ENCODE results near the gene ABCG2.
"Not testable (repeated sequence)": the region's sequence is repeated elsewhere in the genome, so short reads cannot be mapped to it uniquely, and the experiment has no call there.

Gene ABCG2

DNA sequence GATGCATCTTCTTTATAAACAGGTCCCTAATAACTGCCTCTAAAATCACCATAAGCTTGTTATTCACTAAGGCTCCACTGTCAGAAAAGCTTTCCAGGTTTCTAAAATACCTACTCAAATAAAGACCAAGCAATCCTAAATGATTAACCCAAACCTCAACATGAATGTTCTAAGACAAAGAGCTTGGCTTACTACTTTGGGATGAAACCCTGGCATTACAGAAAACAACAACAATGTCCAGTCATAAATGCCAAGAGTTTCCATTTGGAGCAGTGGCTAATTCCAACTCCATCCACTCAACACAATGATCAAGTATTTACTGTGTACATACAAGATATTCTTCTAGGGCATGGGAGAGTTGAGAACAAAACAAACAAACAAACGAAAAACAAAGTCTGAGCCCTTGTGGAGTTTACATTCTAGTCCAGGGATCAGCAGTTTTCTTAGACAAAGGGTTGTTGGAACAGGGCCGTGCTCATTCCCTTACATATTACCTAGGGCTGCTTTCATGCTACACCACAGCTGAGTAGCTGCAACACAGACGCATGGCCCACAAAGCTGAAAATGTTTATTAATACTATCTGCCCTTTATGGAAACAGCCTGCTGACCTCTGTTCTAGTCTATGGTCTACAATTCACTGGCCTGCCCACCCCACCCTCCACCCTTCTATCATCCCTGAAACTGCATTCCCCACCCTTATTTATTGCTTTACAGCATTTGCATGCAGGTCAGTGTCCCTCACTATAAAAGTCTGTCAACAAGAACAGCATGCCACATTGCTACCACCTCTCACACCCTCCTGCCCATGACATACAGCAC, 23.7 kb downstream of the ABCG2 start:
- Histone ChIP-seq H3K4me1 (ENCODE audit: control insufficient read depth, insufficient read depth, low read length) (no peaks in the 10 kb centered on the region), H3K9ac (ENCODE audit: low read length) (no peak overlapping the region)

DNA sequence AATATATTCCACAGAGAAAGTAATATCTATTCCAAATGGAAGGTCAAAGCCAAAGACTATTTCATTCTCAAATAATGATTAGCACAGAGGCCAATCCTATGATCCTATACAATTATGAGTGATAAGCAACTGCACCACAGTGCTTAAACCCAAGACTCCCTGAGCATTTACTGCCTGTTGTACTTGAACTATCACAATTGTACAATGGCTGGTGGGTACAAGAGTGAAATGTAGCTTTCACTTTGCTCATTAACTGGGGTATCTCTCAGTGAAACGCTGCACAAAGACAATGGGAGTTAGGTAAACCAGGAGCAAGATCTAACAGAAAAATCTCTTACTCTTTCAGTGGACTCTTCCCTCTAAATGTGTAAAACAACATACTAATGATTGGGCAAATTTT, 24.3 kb downstream of the ABCG2 start:
- no peak overlapping the region for H3K27ac ChIP-seq (ENCODE audit: low read depth, low read length)
- H3K4me3 ChIP-seq (ENCODE audit: low read length), result no peak overlapping the region
- no peak overlapping the region for H3K9ac ChIP-seq (ENCODE audit: low read length)
- H3K4me1 ChIP-seq (ENCODE audit: control insufficient read depth, insufficient read depth, low read length), result no peaks in the 10 kb centered on the region
- no peaks in the 10 kb centered on the region for H3K36me3 ChIP-seq (ENCODE audit: control insufficient read depth, insufficient read depth, low read length)
- no peaks in the 10 kb centered on the region for H3K27me3 ChIP-seq (ENCODE audit: control insufficient read depth, insufficient read depth, low read length)

More for the DNA sequence above, 23.7 kb downstream of the ABCG2 start:
- no peaks in the 10 kb centered on the region for H3K36me3 ChIP-seq (ENCODE audit: control insufficient read depth, insufficient read depth, low read length)
- no peaks in the 10 kb centered on the region for H3K27me3 ChIP-seq (ENCODE audit: control insufficient read depth, insufficient read depth, low read length)
- H3K27ac ChIP-seq (ENCODE audit: low read depth, low read length), result no peak overlapping the region
- H3K4me3 ChIP-seq (ENCODE audit: low read length), result no peak overlapping the region

DNA sequence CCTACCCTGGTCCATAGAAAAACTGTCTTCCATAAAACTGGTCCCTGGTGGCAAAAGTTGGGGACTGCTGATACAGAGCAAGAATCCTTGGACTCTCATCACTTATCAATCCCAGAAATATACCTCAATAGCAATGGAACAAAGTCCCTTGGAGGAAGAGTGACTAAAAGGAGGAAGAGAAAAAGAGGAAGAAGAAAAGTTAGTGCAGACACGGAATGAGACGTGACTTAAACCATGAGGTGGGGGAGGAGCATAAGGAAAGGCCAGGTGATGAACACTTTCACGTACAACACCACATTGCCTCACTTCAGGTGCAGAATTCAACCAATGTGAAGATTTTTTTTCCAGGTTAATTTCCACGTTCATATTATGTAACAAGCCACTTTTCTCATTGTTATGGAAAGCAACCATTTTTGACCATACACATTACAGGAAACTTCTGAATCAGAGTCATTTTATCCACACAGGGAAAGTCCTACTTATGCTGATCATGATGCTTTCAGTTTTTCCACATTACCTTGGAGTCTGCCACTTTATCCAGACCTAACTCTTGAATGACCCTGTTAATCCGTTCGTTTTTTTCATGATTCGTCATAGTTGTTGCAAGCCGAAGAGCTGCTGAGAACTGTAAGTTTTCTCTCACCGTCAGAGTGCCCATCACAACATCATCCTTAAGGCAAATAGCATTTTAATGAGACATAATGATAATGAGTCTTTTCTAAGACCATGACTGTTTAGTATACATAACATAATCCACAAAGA, 27.7 kb downstream of the ABCG2 start:
- H3K27ac ChIP-seq (ENCODE audit: low read depth, low read length), result no peak overlapping the region

DNA sequence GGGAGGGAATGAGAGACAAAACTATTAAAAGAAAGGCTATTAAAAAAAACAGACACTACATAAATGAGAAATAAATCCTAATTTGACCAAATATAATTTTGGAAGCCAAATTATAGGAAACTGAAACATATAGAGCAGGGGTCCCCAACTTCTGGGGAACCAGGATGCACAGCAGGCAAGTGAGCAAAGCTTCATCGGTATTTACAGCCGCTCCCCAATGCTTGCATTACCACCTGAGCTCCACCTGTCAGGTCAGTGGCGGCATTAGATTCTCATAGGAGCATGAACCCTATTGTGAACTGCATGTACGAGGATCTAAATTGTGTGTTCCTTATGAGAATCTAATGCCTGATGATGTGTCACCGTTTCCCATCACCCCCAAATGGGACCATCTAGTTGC, 28.4 kb downstream of the ABCG2 start:
- no peaks in the 10 kb centered on the region for H3K27me3 ChIP-seq (ENCODE audit: control insufficient read depth, insufficient read depth, low read length)
- no peak overlapping the region for H3K4me3 ChIP-seq (ENCODE audit: low read length)
- H3K9ac ChIP-seq (ENCODE audit: low read length), result no peak overlapping the region
- H3K4me1 ChIP-seq (ENCODE audit: control insufficient read depth, insufficient read depth, low read length), result no peaks in the 10 kb centered on the region
- H3K36me3 ChIP-seq (ENCODE audit: control insufficient read depth, insufficient read depth, low read length), result no peaks in the 10 kb centered on the region
- H3K27ac ChIP-seq (ENCODE audit: low read depth, low read length), result no peak overlapping the region

More for the DNA sequence above, 27.7 kb downstream of the ABCG2 start:
- H3K4me1 ChIP-seq (ENCODE audit: control insufficient read depth, insufficient read depth, low read length), result no peaks in the 10 kb centered on the region
- no peaks in the 10 kb centered on the region for H3K36me3 ChIP-seq (ENCODE audit: control insufficient read depth, insufficient read depth, low read length)
- no peak overlapping the region for H3K9ac ChIP-seq (ENCODE audit: low read length)
- H3K27me3 ChIP-seq (ENCODE audit: control insufficient read depth, insufficient read depth, low read length), result no peaks in the 10 kb centered on the region
- no peak overlapping the region for H3K4me3 ChIP-seq (ENCODE audit: low read length)

DNA sequence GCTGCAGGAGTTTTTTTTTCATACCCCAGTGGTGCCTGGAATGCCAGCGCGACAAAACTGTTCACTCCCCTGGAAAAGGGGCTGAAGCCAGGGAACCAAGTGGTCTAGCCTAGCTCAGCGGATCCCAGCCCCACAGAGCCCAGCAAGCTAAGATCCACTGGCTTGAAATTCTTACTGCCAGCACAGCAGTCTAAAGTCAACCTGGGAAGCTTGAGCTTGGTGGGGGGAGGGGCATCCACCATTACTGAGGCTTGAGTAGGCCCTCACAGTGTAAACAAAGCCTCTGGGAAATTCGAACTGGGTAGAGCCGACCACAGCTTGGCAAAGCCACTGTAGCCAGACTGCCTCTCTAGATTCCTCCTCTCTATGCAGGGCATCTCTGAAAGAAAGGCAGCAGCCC, 36.2 kb downstream of the ABCG2 start:
- H3K27me3 ChIP-seq (ENCODE audit: control insufficient read depth, insufficient read depth, low read length); H3K4me1 ChIP-seq (ENCODE audit: control insufficient read depth, insufficient read depth, low read length); H3K36me3 ChIP-seq (ENCODE audit: control insufficient read depth, insufficient read depth, low read length); H3K9ac ChIP-seq (ENCODE audit: low read length); H3K4me3 ChIP-seq (ENCODE audit: low read length); H3K27ac ChIP-seq (ENCODE audit: low read depth, low read length): not testable (repeated sequence)

DNA sequence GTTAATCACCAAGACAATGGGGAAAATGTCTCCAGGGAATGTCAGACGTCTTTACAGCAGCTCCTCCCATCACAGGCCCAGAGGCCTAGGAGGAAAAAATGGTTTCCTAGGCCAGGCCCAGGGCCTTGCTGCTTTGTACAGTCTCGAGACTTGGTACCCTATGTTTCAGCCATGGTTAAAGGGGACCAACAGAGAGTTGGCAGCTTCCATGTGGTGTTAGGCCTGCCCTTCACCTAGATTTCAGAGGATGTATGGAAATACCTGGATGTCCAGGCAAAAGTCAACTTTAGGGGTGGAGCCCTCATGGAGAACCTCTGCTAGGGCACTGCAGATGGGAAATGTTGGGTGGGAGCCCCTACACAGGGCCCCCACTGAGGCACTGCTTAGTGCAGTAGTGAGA, 38.5 kb downstream of the ABCG2 start:
- H3K9ac ChIP-seq (ENCODE audit: low read length), result no peak overlapping the region
- no peaks in the 10 kb centered on the region for H3K27me3 ChIP-seq (ENCODE audit: control insufficient read depth, insufficient read depth, low read length)
- H3K36me3 ChIP-seq (ENCODE audit: control insufficient read depth, insufficient read depth, low read length), result no peaks in the 10 kb centered on the region
- no peak overlapping the region for H3K27ac ChIP-seq (ENCODE audit: low read depth, low read length)
- no peak overlapping the region for H3K4me3 ChIP-seq (ENCODE audit: low read length)
- H3K4me1 ChIP-seq (ENCODE audit: control insufficient read depth, insufficient read depth, low read length), result no peaks in the 10 kb centered on the region

DNA sequence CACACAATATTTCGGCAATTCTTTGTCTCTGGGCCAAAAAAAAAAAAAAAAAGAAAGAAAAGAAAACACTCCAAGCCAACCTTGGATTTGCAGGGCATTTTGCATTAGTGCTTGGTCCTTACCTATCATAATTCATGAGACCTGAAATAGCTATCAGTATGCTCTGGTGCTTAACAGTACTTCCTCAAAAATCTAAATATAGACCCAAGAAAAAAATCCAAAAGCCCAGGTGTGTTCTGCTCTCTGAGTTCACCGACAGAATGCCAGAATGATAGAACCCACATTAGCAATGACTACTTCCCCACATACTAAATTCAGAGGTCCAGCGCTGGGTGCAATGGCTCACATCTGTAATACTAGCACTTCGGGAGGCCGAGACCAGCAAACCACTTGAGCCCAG, 42.9 kb downstream of the ABCG2 start:
- H3K27me3 ChIP-seq (ENCODE audit: control insufficient read depth, insufficient read depth, low read length), result no peaks in the 10 kb centered on the region
- H3K27ac ChIP-seq (ENCODE audit: low read depth, low read length), result no peak overlapping the region
- no peaks in the 10 kb centered on the region for H3K4me1 ChIP-seq (ENCODE audit: control insufficient read depth, insufficient read depth, low read length)
- no peaks in the 10 kb centered on the region for H3K36me3 ChIP-seq (ENCODE audit: control insufficient read depth, insufficient read depth, low read length)
- H3K9ac ChIP-seq (ENCODE audit: low read length), result no peak overlapping the region
- no peak overlapping the region for H3K4me3 ChIP-seq (ENCODE audit: low read length)

DNA sequence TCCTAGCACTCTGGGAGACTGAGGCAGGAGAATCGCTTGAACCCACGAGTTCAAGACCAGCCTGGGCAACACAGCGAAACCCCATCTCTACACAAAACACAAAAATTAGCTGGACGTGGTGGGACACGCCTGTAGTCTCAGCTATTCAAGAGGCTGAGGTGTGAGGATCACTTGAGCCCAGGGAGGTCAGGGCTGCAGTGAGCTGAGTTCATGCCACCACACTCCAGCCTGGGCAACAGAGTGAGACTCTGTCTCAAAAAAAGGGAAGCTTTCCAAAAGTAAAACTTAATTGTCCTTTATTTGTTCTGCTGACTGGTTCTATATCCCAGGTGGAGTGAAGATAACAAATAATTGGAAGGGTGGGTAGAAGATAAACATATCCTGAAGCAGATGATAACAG, 45.6 kb downstream of the ABCG2 start:
- H3K4me3 ChIP-seq (ENCODE audit: low read length), result no peak overlapping the region
- no peaks in the 10 kb centered on the region for H3K4me1 ChIP-seq (ENCODE audit: control insufficient read depth, insufficient read depth, low read length)
- H3K27ac ChIP-seq (ENCODE audit: low read depth, low read length), result no peak overlapping the region
- H3K9ac ChIP-seq (ENCODE audit: low read length), result no peak overlapping the region
- H3K36me3 ChIP-seq (ENCODE audit: control insufficient read depth, insufficient read depth, low read length), result no peaks in the 10 kb centered on the region
- no peaks in the 10 kb centered on the region for H3K27me3 ChIP-seq (ENCODE audit: control insufficient read depth, insufficient read depth, low read length)

DNA sequence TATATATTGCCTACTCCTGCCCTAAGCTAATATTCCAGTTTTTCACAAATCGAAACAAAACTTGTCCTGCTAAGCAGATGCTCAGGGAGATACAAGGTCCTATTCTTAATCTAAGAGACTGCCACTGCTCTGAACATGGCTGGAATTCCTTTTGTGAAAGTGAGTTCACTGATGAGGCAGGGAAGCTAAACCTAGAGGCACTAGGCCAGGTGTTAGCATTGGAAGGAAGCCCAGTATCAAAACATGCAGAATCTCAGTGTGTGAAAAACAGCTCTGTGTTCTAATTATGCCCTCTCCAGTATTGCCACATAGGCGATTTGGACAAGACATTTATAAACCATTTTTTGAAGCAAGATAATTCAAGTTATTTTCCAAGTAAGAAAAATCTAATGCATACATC, 47.6 kb downstream of the ABCG2 start:
- H3K4me1 ChIP-seq (ENCODE audit: control insufficient read depth, insufficient read depth, low read length), result no peaks in the 10 kb centered on the region
- H3K27me3 ChIP-seq (ENCODE audit: control insufficient read depth, insufficient read depth, low read length), result no peaks in the 10 kb centered on the region
- H3K9ac ChIP-seq (ENCODE audit: low read length), result no peak overlapping the region
- no peak overlapping the region for H3K4me3 ChIP-seq (ENCODE audit: low read length)
- no peaks in the 10 kb centered on the region for H3K36me3 ChIP-seq (ENCODE audit: control insufficient read depth, insufficient read depth, low read length)
- H3K27ac ChIP-seq (ENCODE audit: low read depth, low read length), result no peak overlapping the region

DNA sequence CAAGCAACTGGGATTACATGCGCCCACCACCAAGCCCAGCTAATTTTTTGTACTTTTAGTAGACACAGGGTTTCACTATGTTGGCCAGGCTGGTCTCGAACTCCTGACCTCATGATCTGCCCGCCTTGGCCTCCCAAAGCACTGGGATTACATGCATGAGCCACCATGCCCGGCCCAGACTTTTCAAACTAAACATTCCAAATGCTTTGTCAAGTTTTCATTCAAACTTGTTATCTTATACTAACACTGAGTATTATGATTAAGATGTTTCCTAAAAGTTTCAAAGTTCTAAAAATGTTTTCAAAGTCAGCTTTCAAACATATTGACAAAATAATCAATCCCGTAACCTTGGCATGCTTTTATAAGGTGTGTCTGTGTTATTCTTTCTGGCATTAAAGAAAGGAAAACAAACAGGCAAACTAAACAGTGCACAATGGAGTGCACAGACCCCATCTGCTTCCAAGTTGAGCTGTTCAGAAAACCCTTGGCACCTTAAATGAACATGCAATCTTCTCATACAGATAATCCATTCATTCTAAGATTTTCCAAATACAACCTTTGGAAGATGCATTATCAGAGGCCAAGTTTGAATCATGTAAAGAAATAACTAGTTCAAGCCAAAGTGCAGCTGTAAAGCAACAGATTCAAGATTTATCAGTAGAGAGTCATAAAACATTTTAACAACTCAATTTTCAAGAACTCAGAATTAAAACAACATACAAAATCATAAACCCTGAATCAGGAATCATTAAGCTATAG, 49.1 kb downstream of the ABCG2 start:
- no peaks in the 10 kb centered on the region for H3K36me3 ChIP-seq (ENCODE audit: control insufficient read depth, insufficient read depth, low read length)
- no peaks in the 10 kb centered on the region for H3K27me3 ChIP-seq (ENCODE audit: control insufficient read depth, insufficient read depth, low read length)
- no peak overlapping the region for H3K9ac ChIP-seq (ENCODE audit: low read length)
- H3K27ac ChIP-seq (ENCODE audit: low read depth, low read length), result no peak overlapping the region
- H3K4me1 ChIP-seq (ENCODE audit: control insufficient read depth, insufficient read depth, low read length), result no peaks in the 10 kb centered on the region
- H3K4me3 ChIP-seq (ENCODE audit: low read length), result no peak overlapping the region

DNA sequence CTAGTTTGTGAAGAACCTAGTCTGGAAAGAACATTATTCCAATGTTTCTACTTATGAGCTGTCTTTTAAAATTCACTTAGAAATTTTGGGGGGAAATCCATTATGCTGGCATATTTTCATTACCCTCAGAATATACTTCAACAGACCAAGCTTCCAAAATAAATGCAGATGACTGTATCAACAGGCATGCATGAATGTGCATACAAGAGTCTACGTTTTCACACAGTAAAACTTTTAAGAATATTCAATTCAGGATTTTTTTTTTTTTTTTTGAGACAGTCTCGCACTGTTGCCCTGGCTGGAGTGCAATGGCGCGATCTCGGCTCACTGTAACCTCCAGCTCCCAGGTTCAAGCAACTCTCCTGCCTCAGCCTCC, 49.7 kb downstream of the ABCG2 start:
- H3K36me3 ChIP-seq (ENCODE audit: control insufficient read depth, insufficient read depth, low read length), result no peaks in the 10 kb centered on the region
- H3K27me3 ChIP-seq (ENCODE audit: control insufficient read depth, insufficient read depth, low read length), result no peaks in the 10 kb centered on the region
- H3K4me3 ChIP-seq (ENCODE audit: low read length), result no peak overlapping the region
- H3K9ac ChIP-seq (ENCODE audit: low read length), result no peak overlapping the region
- H3K27ac ChIP-seq (ENCODE audit: low read depth, low read length), result no peak overlapping the region
- H3K4me1 ChIP-seq (ENCODE audit: control insufficient read depth, insufficient read depth, low read length), result no peaks in the 10 kb centered on the region

DNA sequence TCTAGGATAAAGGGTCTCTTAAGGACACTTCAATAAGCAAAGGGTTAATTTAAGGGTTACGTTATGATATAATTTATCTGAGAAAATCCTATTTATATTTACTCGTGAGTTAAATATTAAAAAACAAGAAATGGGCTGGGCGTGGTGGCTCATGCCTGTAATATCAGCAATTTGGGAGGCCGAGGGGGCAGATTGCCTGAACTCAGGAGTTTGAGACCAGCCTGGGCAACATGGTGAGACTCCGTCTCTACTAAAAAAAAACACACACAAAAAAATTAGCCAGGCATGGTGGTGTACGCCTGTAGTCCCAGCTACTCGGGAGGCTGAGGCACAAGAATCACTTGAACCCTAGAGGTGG, 50.4 kb downstream of the ABCG2 start:
- H3K4me1 ChIP-seq (ENCODE audit: control insufficient read depth, insufficient read depth, low read length); H3K36me3 ChIP-seq (ENCODE audit: control insufficient read depth, insufficient read depth, low read length); H3K4me3 ChIP-seq (ENCODE audit: low read length); H3K9ac ChIP-seq (ENCODE audit: low read length); H3K27ac ChIP-seq (ENCODE audit: low read depth, low read length); H3K27me3 ChIP-seq (ENCODE audit: control insufficient read depth, insufficient read depth, low read length): not testable (repeated sequence)
